Neural progenitor cell (in vitro differentiated cells): Measurements from ENCODE around the gene CORO7. TPM values are rescaled to one million over a fixed set of nuclear protein-coding genes. Genes with fewer than 3 reads are reported as not detected.

Experiments
- DNase-seq: peaks from one replicate; pipeline ENCODE4 v3.0.0-alpha.2; 2016; ENCODE audit warnings: low spot score
- H2AFZ ChIP-seq: fragments of 200-600 bp; sonication (generic); replicated peaks from 2 replicates; pipeline ENCODE4 v1.6.1; 2016; ENCODE audit warnings: antibody characterized with exemption
- H3F3A ChIP-seq: fragments of 200-600 bp; sonication (generic); 2 replicates; pipeline ENCODE4 v1.6.1; 2016; ENCODE audit warnings: antibody characterized with exemption, low read depth
- H3K27ac ChIP-seq: fragments of 200-600 bp; sonication (generic); 2 replicates; pipeline ENCODE4 v1.5.1; 2016; ENCODE audit warnings: mild to moderate bottlenecking
- H3K27me3 ChIP-seq: fragments of 200-600 bp; sonication (generic); 2 replicates; pipeline ENCODE4 v1.6.1; 2016; ENCODE audit warnings: mild to moderate bottlenecking, moderate library complexity
- H3K36me3 ChIP-seq: fragments of 200-600 bp; sonication (generic); 2 replicates; pipeline ENCODE4 v1.5.1; 2016
- H3K4me1 ChIP-seq: fragments of 200-600 bp; sonication (generic); 2 replicates; pipeline ENCODE4 v1.6.1; 2016; ENCODE audit warnings: mixed run types
- H3K4me2 ChIP-seq: fragments of 200-600 bp; sonication (generic); 2 replicates; pipeline ENCODE4 v1.6.1; 2016
- H3K4me3 ChIP-seq: fragments of 200-600 bp; sonication (generic); 2 replicates; pipeline ENCODE4 v1.5.1; 2016
- H3K79me2 ChIP-seq: fragments of 200-600 bp; sonication (generic); 2 replicates; pipeline ENCODE4 v1.6.1; 2016; ENCODE audit warnings: low read depth
- H3K9ac ChIP-seq: fragments of 200-600 bp; sonication (generic); 2 replicates; pipeline ENCODE4 v1.6.1; 2016
- H3K9me3 ChIP-seq: fragments of 200-600 bp; sonication (generic); 2 replicates; pipeline ENCODE4 v1.5.1; 2016; ENCODE audit warnings: low read depth
- H4K20me1 ChIP-seq: fragments of 200-600 bp; sonication (generic); 2 replicates; pipeline ENCODE4 v1.6.1; 2016; ENCODE audit warnings: low read depth
- H3K27ac Mint-ChIP-seq: 3 replicates; pipeline ENCODE4 v1.8.0; 2021; ENCODE audit warnings: mixed read lengths
- H3K27me3 Mint-ChIP-seq: 2 replicates; pipeline ENCODE4 v1.8.0; 2022; ENCODE audit warnings: low read depth, mild to moderate bottlenecking, inconsistent platforms, moderate library complexity, mixed read lengths; ENCODE audit not compliant: insufficient read depth
- H3K36me3 Mint-ChIP-seq: 3 replicates; pipeline ENCODE4 v1.8.0; 2021; ENCODE audit warnings: mixed read lengths
- H3K4me1 Mint-ChIP-seq: 3 replicates; pipeline ENCODE4 v1.8.0; 2021; ENCODE audit warnings: mixed read lengths
- H3K4me3 Mint-ChIP-seq: 3 replicates; pipeline ENCODE4 v1.8.0; 2021; ENCODE audit warnings: mild to moderate bottlenecking, moderate library complexity, mixed read lengths
- H3K9me3 Mint-ChIP-seq: 3 replicates; pipeline ENCODE4 v1.8.0; 2020; ENCODE audit warnings: mixed read lengths
- CTCF ChIP-seq: fragments of 200-600 bp; sonication (generic); IDR thresholded peaks from 2 replicates; pipeline ENCODE4 v1.5.1; 2017; ENCODE audit warnings: antibody characterized with exemption, mild to moderate bottlenecking
- EZH2 ChIP-seq: fragments of 200-600 bp; sonication (generic); IDR thresholded peaks from 2 replicates; pipeline ENCODE4 v1.6.1; 2017; ENCODE audit warnings: antibody characterized with exemption, mild to moderate bottlenecking, moderate library complexity
- EZH2phosphoT487 ChIP-seq: fragments of 200-600 bp; sonication (generic); IDR thresholded peaks from 2 replicates; pipeline ENCODE4 v1.6.1; 2017; ENCODE audit warnings: antibody characterized with exemption
- total RNA-seq: library from RNA; depleted of rRNA; stranded (reverse); fragments of >200 nt; gene quantifications from 2 replicates; pipeline ENCODE4 v1.2.3, GENCODE V29; 2015; ENCODE audit warnings: low replicate concordance

Gene CORO7
- total RNA-seq, 1 donor from 2014 or later = 6.8 TPM

- no peak for TF ChIP-seq CTCF
- no peak for TF ChIP-seq EZH2phosphoT487
- TF ChIP-seq EZH2 = no peak
- Histone ChIP-seq H3K4me2 (no peak overlapping the region), H3F3A (peaks cover 11% of the 10 kb centered on the region), H3K36me3 (no peaks in the 10 kb centered on the region), H3K4me1 (peaks cover 4% of the 10 kb centered on the region), H4K20me1 (peaks cover 11% of the 10 kb centered on the region), H3K27me3 (peaks cover 6% of the 10 kb centered on the region), H3K27ac (no peak overlapping the region), H3K9me3 (no peaks in the 10 kb centered on the region), H2AFZ (no peak overlapping the region), H3K4me3 (no peak overlapping the region), H3K9ac (no peak overlapping the region), H3K79me2 (peaks cover 12% of the 10 kb centered on the region)
- H3K9me3 Mint-ChIP-seq = no peaks in the 10 kb centered on the region
- peaks cover 10% of the 10 kb centered on the region for H3K4me1 Mint-ChIP-seq
- H3K4me3 Mint-ChIP-seq = no peak overlapping the region
- H3K27me3 Mint-ChIP-seq = peaks cover 11% of the 10 kb centered on the region
- DNase-seq = no peak
- no peaks in the 10 kb centered on the region for H3K36me3 Mint-ChIP-seq
- H3K27ac Mint-ChIP-seq = no peak overlapping the region
These were observed 61.6 kb downstream of the CORO7 start for GRCh38 chr16:4354512-4355409.

- no peak overlapping the region for H3K27ac Mint-ChIP-seq
- H3K36me3 ChIP-seq = no peaks in the 10 kb centered on the region
- no peak overlapping the region for H3K4me3 Mint-ChIP-seq
- peaks cover 7% of the 10 kb centered on the region for H3K4me1 Mint-ChIP-seq
- H4K20me1 ChIP-seq = peaks cover 18% of the 10 kb centered on the region
- no peak overlapping the region for H3K4me2 ChIP-seq
- no peak overlapping the region for H3K9ac ChIP-seq
- H3K4me3 ChIP-seq = no peak overlapping the region
- peaks cover 4% of the 10 kb centered on the region for H3K4me1 ChIP-seq
- H2AFZ ChIP-seq = no peak overlapping the region
- H3K36me3 Mint-ChIP-seq = no peaks in the 10 kb centered on the region
- no peaks in the 10 kb centered on the region for H3K9me3 Mint-ChIP-seq
- H3K27me3 Mint-ChIP-seq = peaks cover 11% of the 10 kb centered on the region
- H3F3A ChIP-seq = peaks cover 11% of the 10 kb centered on the region
- H3K27me3 ChIP-seq = peaks cover 6% of the 10 kb centered on the region
- DNase-seq = no peak
- no peak for TF ChIP-seq EZH2phosphoT487
- no peak for TF ChIP-seq CTCF
- no peak for TF ChIP-seq EZH2
- no peaks in the 10 kb centered on the region for H3K9me3 ChIP-seq
- H3K27ac ChIP-seq = no peak overlapping the region
- peaks cover 22% of the 10 kb centered on the region for H3K79me2 ChIP-seq
These were observed 62.7 kb downstream of the CORO7 start for GRCh38 chr16:4353675-4354074.

- Mint-ChIP-seq H3K27ac (no peak overlapping the region), H3K4me1 (peaks cover 7% of the 10 kb centered on the region), H3K9me3 (no peaks in the 10 kb centered on the region), H3K27me3 (peaks cover 14% of the 10 kb centered on the region), H3K36me3 (peaks cover 3% of the 10 kb centered on the region), H3K4me3 (no peak overlapping the region)
- DNase-seq = no peak
- H2AFZ ChIP-seq = no peak overlapping the region
- H3K4me3 ChIP-seq = no peak overlapping the region
- H3K9ac ChIP-seq = no peak overlapping the region
- no peaks in the 10 kb centered on the region for H3K9me3 ChIP-seq
- no peak overlapping the region for H3K4me2 ChIP-seq
- H3K36me3 ChIP-seq = no peaks in the 10 kb centered on the region
- H3K4me1 ChIP-seq = peaks cover 4% of the 10 kb centered on the region
- H3F3A ChIP-seq = peaks cover 11% of the 10 kb centered on the region
- no peak overlapping the region for H3K27ac ChIP-seq
- peaks cover 18% of the 10 kb centered on the region for H4K20me1 ChIP-seq
- peaks cover 30% of the 10 kb centered on the region for H3K79me2 ChIP-seq
- no peak for TF ChIP-seq EZH2
- peaks cover 6% of the 10 kb centered on the region for H3K27me3 ChIP-seq
These were observed 63.6 kb downstream of the CORO7 start for GRCh38 chr16:4352843-4353242.

- no peak overlapping the region for H3K27ac Mint-ChIP-seq
- TF ChIP-seq CTCF = no peak
- no peak for TF ChIP-seq EZH2phosphoT487
- H3K4me3 ChIP-seq = no peak overlapping the region
- H3K36me3 Mint-ChIP-seq = peaks cover 3% of the 10 kb centered on the region
- H3F3A ChIP-seq = peaks cover 11% of the 10 kb centered on the region
- H3K9me3 Mint-ChIP-seq = no peaks in the 10 kb centered on the region
- peaks cover 6% of the 10 kb centered on the region for H3K27me3 ChIP-seq
- peaks cover 24% of the 10 kb centered on the region for H4K20me1 ChIP-seq
- no peaks in the 10 kb centered on the region for H3K36me3 ChIP-seq
- peaks cover 14% of the 10 kb centered on the region for H3K27me3 Mint-ChIP-seq
- H3K4me3 Mint-ChIP-seq = peak overlapping the region; percentile 94
- no peak overlapping the region for H3K27ac ChIP-seq
- DNase-seq = no peak
- H3K9ac ChIP-seq = no peak overlapping the region
- H3K4me1 Mint-ChIP-seq = peaks cover 10% of the 10 kb centered on the region
- H3K9me3 ChIP-seq = no peaks in the 10 kb centered on the region
- no peak overlapping the region for H2AFZ ChIP-seq
- peaks cover 4% of the 10 kb centered on the region for H3K4me1 ChIP-seq
- peaks cover 38% of the 10 kb centered on the region for H3K79me2 ChIP-seq
- peak overlapping the region; percentile 36 for H3K4me2 ChIP-seq
These were observed 64.5 kb downstream of the CORO7 start for GRCh38 chr16:4351880-4352279.
